Left ventricle myocardium superior (tissue), 1 donor: ENCODE results near the gene NOC4L. TPM values are rescaled to one million over a fixed set of nuclear protein-coding genes. Genes with fewer than 3 reads are reported as not detected.
"Not testable (repeated sequence)": the region's sequence is repeated elsewhere in the genome, so short reads cannot be mapped to it uniquely, and the experiment has no call there.

Experiments
- ATAC-seq: fragments of 200-7000 bp; cut with Tn5 transposase; one replicate; pipeline ENCODE4 v1.9.1; 2020; ENCODE audit warnings: mild to moderate bottlenecking, moderate library complexity
- DNase-seq: peaks from one replicate; pipeline ENCODE4 v3.0.0-alpha.2; 2020
- intact Hi-C: fragments of 100-400 bp; cut with micrococcal nuclease; formaldehyde crosslinking; loops from one replicate; pipeline ENCODE4 v1.11.0; 2022
- total RNA-seq: library from RNA; stranded (reverse); fragmentation: NEBNext Ultra II Directional; extraction: Animal tissue kit (Norgen Biotek cat#: 25700); gene quantifications from one replicate; pipeline ENCODE4 v1.2.1, GENCODE V29; 2021
- donor health status: DM: no; HTN: yes; CAD: no; lungs with severe emphysema.

Gene NOC4L
- total RNA-seq, 1 donor from 2014 or later, result 12.1 TPM

DNA sequence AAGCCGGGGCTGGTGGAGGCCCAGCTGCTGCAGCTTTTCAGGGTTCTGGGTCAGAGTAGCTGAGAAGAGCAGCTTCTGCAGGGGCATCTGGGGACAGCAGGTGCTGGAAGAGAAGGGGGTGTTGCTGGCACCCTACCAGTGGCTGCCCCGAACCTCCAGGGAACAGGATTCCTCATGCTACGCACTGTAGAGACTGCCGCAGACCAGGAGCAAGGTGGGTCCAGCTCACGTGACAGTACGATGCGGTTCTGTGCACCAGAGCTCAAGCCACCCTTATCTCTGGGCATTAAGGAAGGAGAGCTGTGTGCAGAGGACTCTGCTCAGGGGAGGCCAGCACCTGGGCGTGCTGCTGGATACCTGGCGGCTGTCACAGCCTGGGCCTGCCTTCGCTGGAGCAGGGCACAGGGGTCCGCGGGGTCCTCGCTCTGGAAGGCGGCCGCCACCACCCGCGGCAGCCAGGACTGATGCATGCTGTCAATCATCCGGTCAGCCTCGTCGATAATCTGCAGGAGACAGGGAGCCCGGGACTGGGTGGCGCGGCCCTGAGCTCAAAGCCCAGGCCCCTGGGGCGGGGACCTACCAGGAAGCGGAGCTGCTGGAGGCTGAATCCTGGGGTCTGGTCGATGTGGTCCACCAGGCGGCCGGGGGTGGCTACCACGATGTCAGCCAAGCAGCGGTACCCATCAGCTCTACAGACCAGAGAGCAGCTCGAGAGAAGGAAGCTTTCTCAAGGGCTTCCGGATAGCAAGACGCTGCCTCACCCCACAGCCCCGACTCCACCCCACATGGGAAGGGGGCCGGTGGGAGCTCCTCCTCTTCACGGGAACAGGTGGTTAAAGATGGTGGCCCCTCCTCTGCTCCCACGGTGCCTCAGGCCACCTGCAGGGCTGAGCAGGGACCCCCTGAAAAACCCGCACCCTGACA is 3.1 kb upstream of the NOC4L start:
- no peak for DNase-seq
- intact Hi-C loops, result no loop called here
- ATAC-seq, result no peak

DNA sequence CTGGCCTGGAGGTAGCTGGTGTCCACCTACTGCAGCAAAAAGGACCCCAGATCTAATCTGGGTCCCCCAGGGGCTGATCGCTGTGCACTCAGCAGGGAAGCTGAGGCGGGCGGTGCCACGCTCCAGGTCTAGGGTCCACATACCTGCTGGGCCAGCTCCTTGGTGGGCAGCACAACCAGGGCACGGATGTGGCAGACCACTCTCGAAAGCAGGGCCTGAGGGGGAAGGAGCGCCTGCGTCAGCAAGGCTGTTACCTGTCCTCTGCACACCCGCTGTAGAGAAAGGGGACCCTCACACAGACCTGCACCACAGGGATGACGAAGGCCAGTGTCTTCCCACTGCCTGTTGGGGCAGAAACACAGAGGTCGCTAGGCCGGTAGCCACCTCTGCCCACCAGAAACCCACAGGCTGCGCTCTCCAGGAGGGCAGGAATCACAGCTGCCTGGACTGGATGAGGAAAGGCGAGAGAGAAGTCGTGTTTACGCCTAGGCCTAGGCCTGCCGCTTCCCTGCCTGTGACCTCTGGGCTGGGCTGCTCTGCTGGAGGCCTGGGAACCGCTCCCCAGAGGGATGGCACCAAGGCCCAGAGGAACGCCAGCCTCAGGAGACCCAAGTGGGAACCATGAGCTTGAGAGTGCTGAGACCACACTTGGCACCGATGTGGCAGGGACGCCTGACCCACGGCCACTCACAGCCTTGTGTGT is 2.1 kb upstream of the NOC4L start:
- ATAC-seq (no peak), DNase-seq (no peak)
- intact Hi-C loops, result no loop called here

DNA sequence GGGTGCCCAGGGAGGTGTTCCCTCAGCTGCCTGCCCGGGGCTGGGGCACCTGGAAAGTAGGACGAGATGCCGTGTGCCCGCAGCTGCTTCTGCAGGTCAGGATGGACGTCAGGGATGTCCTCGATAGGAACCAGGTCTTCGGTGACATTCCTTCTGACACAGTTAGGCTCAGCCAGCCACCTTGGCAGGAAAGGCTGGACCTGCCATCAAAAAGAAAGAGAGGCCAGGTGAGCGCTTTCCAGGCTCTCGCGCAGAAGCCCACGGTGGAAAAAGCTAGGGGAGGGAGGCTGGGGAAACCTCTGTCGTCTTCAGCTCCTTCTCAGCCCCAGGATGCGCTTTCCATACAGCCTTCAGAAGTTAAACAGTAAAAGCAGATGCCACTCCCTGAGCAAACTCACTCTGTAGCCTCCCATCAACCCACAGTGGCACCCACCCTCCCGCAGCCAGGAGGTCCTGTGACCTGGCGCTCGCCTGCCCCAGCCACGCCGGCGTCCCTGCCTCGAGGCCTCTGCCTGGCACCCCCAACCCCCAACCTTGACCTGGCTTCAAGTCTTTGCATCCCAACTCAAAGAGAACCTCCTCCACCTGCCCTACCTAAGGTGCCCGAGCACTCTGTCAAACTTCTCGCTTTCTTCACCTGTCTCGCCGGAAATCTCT is 1.4 kb upstream of the NOC4L start:
- ATAC-seq (no peak), DNase-seq (no peak)
- intact Hi-C loops, result no loop called here

DNA sequence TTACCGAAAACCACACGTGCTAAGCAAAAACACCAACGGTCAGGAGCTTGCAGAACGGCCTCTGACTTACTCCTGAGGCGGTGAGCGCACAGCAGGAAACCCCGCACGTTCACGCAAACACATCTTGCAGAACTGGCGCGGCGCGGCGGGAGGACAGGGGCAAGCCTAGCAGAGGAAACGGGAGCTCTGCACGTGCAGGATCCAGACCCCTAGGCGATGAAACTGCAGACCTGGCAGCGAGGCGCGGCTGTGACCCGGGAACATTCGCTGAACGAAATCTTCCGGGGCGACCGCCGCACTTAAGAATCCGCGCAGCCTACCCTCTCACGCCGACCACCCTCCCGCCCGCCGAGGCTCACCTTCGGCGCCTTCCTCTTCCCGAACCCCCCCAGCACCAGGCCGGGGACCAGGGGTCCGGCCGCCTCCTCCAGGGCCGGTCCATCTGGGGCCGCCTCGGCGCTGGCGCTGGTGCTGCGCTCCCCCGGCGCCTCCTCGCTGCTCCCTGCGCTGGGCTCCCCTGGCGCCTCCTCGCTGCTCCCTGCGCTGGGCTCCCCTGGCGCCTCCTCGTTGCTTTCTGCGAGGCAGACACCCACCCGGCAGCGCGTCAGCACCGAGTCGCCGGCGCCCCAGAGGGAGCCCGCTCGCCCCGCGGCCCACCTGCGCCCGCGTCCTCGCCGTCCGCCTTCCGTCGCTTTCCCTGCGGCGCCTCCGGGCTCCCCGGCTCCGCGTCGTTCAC is 753 bp upstream of the NOC4L start:
- intact Hi-C loops, result no loop called here
- ATAC-seq (no peak), DNase-seq (no peak)

DNA sequence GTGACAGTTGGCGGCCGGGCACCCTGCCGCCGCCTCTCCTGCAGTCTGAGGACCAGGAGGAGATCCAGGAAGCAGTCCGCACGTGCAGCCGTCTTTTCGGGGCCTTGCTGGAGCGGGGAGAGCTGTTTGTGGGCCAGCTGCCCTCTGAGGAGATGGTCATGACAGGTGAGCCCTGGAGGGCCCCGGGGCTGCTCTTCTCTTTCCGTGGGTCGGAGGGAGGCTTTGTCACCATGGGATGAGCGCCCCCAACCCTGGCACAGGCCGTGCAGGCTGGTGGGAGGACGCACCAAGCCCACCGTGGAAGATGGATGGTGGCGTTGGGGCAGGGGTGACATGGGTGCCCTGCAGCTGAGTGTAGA is 532 bp downstream of the NOC4L start:
- intact Hi-C loops, result no loop called here
- DNase-seq (peak; percentile 31), ATAC-seq (peak; percentile 2)

DNA sequence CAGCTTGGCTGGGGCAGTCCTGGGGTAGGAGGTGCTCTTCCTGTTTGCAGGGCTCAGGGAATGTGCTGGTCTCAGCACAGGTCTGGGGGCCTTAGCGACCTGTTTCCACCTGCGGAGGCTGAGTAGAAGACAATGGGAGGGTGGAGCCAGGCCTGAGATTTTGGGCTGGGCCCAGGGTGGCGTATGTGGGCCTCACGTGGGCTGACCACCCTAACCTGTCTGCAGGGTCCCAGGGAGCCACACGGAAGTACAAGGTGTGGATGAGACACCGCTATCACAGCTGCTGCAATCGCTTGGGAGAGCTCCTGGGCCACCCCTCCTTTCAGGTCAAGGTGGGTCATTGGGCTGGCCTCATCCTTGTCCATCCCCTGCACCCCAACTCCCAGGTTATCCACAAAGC is 1.1 kb downstream of the NOC4L start:
- intact Hi-C loops, result no loop called here
- DNase-seq, result peak; percentile 25
- no peak for ATAC-seq

DNA sequence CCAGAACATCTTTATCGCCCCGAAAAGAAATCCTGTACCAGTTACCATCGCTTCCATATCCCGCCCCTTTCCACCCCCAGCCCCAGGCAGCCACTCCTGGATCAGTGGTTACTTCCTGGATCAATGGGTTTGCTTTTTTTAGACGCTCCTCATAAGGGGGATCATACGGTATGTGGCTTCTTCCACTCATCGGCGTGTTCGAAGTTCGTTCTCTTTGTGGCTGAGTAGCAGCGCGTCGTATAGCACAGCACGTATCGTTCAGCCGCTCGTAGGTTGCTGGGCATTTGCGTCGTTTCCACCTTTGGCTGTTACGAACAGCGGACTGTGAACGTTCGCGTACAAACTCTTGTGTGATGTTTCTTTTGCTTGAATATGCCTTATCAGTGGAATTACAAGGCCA is 1.8 kb downstream of the NOC4L start:
- intact Hi-C loops, result no loop called here
- DNase-seq (no peak), ATAC-seq (no peak)

DNA sequence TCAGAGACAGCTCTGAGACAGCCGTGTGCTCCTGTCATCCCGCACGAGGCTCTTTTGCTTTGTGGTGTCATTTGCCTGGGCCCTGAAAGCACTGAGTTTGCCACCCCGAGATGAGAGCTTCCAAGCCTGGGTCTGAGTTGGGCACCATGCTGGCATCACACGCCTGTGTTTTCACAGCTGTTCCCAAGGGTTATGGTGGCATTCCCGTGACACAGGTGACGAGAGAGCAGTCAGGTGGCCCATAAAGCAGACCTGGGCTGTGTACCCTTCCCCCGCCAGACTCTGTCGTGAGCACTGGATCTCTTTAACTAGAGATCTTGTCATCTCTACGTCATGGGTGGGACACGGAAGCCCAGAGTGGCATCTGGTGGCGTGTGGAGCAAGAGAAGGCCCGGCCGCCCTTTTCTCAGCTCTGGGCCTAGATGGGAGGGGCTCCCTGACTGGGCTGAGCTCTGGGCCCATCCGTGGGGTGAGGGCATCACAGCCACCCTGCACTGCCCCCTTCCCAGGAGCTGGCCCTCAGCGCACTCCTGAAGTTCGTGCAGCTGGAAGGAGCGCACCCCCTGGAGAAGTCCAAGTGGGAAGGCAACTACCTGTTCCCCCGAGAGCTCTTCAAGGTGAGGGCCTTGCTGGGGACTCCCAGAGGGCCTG is 2.6 kb downstream of the NOC4L start:
- peak; percentile 25 for DNase-seq
- intact Hi-C loops, result no loop called here
- no peak for ATAC-seq

DNA sequence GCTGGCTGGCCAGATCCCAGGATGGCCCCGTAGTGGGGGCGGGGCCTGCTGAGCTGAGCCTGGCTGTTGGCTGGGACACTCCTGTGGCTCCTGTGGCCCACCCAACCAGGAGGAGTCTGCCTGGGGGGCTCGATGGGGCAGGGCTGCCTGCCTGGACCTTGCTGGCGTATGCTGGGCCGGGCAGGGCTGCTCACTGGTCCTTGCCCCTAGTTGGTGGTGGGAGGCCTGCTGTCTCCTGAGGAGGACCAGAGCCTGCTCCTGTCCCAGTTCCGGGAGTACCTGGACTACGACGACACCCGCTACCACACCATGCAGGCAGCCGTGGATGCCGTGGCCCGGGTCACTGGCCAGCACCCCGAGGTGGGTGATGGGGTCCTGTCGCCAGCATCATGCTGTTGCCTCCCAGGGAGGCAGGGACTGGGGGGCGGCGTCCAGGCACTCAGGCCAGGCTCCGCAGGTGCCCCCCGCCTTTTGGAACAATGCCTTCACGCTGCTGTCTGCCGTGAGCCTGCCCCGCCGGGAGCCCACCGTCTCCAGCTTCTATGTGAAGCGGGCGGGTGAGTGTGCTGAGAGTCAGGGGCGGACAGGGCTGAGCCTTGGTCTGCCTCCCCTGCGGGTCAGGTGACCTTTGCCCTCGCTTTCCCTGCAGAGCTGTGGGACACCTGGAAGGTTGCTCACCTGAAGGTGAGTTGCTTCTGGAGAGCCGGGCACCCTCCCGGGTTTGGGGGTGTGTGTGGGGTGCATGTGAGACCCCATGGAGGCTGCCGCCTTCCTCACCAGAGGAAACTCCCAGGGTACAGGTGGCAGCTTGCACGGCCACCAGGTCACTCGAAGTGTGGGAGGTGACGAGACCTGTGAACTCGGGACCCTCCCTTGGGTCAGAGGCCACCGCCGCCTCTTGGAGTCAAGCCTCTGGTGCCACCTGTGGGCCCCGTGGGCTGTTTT is 3.4 kb downstream of the NOC4L start:
- ATAC-seq (no peak), DNase-seq (peak; percentile 27)
- intact Hi-C loops, result no loop called here

DNA sequence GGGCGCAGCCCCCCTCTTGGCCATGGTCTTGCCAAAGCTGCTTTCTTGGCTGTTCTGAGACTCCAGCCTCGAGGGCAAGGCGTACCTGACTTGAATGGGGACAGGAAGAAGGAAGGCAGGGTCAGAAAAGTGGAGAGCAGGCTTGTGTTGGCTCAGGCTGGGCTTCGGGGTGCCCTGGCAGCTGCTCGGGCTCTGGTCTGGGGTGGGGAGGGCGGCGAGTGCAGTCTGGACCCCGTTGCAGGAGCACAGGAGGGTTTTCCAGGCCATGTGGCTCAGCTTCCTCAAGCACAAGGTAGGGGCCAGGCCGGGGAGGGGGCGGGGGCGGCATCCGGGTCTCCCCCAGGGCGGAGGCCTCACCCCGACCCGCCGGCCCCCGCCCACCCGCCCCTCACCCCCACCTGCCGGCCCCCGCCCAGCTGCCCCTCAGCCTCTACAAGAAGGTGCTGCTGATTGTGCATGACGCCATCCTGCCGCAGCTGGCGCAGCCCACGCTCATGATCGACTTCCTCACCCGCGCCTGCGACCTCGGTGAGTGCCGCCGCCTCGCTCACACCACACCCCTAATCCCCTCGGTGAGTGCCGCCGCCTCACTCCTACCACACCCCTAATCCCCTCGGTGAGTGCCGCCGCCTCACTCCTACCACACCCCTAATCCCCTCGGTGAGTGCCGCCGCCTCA is 4.2 kb downstream of the NOC4L start:
- no peak for DNase-seq
- intact Hi-C loops, result no loop called here
- no peak for ATAC-seq

DNA sequence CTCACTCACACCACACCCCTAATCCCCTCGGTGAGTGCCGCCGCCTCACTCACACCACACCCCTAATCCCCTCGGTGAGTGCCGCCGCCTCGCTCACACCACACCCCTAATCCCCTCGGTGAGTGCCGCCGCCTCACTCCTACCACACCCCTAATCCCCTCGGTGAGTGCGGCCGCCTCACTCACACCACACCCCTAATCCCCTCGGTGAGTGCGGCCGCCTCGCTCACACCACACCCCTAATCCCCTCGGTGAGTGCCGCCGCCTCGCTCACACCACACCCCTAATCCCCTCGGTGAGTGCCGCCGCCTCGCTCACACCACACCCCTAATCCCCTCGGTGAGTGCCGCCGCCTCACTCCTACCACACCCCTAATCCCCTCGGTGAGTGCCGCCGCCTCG is 5.3 kb downstream of the NOC4L start:
- DNase-seq, intact Hi-C loops, ATAC-seq: not testable (repeated sequence)

DNA sequence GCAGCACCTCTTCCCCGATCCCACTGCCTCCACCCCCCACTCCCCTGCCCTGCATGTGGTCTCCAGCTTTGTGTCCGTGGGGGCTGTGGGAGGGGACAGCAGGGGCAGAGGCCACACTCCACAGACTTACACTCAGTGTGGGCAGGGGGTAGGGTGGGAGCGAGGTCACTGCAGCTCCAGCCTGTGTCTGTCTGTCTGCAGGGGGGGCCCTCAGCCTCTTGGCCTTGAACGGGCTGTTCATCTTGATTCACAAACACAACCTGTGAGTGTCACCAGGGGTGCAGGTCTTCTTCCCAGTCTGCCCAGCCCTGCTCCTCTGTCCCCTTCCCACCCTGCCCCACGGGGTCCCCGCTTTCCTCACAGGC is 6.5 kb downstream of the NOC4L start:
- intact Hi-C loops, result no loop called here
- no peak for ATAC-seq
- DNase-seq, result no peak

DNA sequence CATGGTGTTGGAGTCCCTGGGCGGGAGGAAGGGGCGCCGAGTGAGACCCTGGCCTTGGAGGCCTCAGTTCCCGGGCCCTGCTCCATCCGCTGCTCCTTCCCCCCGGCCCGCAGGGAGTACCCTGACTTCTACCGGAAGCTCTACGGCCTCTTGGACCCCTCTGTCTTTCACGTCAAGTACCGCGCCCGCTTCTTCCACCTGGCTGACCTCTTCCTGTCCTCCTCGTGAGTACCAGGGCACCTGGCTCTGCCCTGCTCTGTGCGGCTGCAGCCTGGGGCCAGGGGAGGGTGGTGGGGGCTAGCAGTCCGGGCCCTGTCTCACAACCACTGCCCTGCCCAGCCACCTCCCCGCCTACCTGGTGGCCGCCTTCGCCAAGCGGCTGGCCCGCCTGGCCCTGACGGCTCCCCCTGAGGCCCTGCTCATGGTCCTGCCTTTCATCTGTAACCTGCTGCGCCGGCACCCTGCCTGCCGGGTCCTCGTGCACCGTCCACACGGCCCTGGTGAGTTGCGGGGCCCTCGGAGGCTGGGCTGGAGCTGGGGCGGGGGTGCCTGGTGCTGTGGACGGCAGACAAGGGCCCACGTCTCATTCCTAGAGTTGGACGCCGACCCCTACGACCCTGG is 7.0 kb downstream of the NOC4L start:
- peak; percentile 26 for DNase-seq
- intact Hi-C loops, result no loop called here
- ATAC-seq, result no peak

DNA sequence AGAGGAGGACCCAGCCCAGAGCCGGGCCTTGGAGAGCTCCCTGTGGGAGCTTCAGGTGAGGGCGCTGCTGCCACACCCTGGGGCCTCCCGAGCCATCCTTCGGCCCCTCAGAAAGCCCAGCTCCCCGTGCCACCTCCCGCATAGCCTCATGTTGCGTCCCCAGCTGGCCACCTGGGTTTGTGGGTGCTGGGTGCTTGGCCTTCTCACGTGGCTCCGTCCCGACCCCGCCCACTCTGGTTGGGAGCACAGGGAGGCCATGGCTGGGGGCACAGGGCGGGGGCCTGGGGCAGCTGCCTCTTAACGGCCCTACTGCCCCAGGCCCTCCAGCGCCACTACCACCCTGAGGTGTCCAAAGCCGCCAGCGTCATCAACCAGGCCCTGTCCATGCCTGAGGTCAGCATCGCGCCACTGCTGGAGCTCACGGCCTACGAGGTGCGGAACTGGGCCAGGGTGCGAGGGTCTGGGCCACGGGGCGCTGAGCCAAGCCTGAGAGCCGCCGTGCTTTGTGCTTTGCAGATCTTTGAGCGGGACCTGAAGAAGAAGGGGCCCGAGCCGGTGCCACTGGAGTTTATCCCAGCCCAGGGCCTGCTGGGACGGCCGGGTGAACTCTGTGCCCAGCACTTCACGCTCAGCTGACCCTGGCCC is 7.6 kb downstream of the NOC4L start:
- DNase-seq, result peak; percentile 26
- no peak for ATAC-seq
- intact Hi-C loops, result no loop called here

DNA sequence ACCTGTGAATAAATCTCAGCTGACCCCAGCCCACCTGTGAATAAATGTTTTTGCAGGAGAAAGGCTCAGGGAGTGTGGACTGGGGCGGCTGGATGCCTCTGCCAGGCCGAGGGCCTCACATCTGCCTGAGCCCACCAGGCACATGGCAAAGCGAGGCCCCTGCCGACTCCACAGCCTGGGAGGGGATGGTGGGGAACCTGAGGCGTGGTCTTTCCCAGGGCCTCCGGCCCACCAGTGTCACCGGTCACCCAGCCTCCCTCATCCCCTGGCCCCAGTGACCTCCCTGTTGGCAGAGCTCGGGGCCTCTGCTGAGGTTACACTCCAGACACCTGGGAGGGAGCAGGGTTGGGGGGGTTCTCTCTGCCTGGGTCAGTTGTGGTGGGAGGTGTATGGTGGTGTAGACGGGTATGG is 8.2 kb downstream of the NOC4L start:
- ATAC-seq, result no peak
- DNase-seq, result peak; percentile 25
- intact Hi-C loops, result no loop called here

DNA sequence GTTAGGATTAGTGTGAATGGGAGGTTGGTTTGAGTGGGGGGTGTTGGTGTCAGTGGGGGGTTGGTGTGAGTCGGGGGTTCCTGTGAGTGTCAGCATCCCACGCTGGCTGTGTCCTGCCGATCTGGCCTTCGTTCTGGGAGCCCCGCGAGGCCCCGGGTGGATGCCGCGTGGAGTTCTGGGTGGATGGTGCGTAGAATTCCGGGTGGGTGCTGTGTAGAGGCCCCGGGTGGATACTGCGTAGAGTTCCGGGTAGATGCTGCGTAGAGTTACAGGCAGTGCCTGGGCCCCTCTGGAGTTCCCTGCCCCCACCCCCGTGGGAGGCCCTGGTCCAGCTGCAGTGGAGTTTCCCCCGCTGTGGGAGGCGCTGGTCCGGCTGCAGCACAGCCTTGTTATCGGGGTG is 8.7 kb downstream of the NOC4L start:
- ATAC-seq (no peak), DNase-seq (peak; percentile 20)
- intact Hi-C loops, result no loop called here
